Neural cell (in vitro differentiated cells): Measurements from ENCODE around the gene KCNJ5. TPM values are rescaled to one million over a fixed set of nuclear protein-coding genes. Genes with fewer than 3 reads are reported as not detected.

Experiments
- H2AFZ ChIP-seq: fragments of 200-600, 300-800 bp; sonication (generic), shearing (Covaris generic); 2 replicates; pipeline ENCODE4 v1.6.0; 2014; ENCODE audit warnings: low read depth, mild to moderate bottlenecking, antibody characterized with exemption, low read length, moderate library complexity
- H3F3A ChIP-seq: fragments of 200-600 bp; shearing (Covaris generic); 2 replicates; pipeline ENCODE4 v1.6.1; 2016; ENCODE audit warnings: mild to moderate bottlenecking, moderate library complexity, mixed read lengths, antibody characterized with exemption, low read length; ENCODE audit not compliant: insufficient read depth, poor library complexity, severe bottlenecking
- H3K27ac ChIP-seq: fragments of 200-600, 300-800 bp; sonication (generic), shearing (Covaris generic); 2 replicates; pipeline ENCODE4 v1.5.1; 2014; ENCODE audit warnings: mild to moderate bottlenecking, low read length, moderate library complexity
- H3K27me3 ChIP-seq: fragments of 300-800, 200-600 bp; sonication (generic), shearing (Covaris generic); 2 replicates; pipeline ENCODE4 v1.6.0; 2014; ENCODE audit warnings: mild to moderate bottlenecking, low read depth, low read length, moderate library complexity; ENCODE audit not compliant: insufficient read depth
- H3K36me3 ChIP-seq: fragments of 300-800, 200-600 bp; sonication (generic), shearing (Covaris generic); 2 replicates; pipeline ENCODE4 v1.5.1; 2014; ENCODE audit warnings: mild to moderate bottlenecking, antibody characterized with exemption, low read length, moderate library complexity; ENCODE audit not compliant: insufficient read depth
- H3K4me2 ChIP-seq: fragments of 300-800, 200-600 bp; sonication (generic), shearing (Covaris generic); 2 replicates; pipeline ENCODE4 v1.6.0; 2014; ENCODE audit warnings: mild to moderate bottlenecking, low read length
- H3K4me3 ChIP-seq: fragments of 300-800, 200-600 bp; sonication (generic), shearing (Covaris generic); 2 replicates; pipeline ENCODE4 v1.5.1; 2014; ENCODE audit warnings: mild to moderate bottlenecking, low read length, moderate library complexity
- H3K79me2 ChIP-seq: fragments of 200-600 bp; shearing (Covaris generic); replicated peaks from 2 replicates; pipeline ENCODE4 v1.6.0; 2014; ENCODE audit warnings: mild to moderate bottlenecking, low read length, moderate library complexity; ENCODE audit not compliant: insufficient read depth
- H3K9ac ChIP-seq: fragments of 300-800, 200-600 bp; sonication (generic), shearing (Covaris generic); 2 replicates; pipeline ENCODE4 v1.6.1; 2016; ENCODE audit warnings: mild to moderate bottlenecking, low read length, mixed read lengths
- H3K9me2 ChIP-seq: fragments of 200-600 bp; shearing (Covaris generic); 2 replicates; pipeline ENCODE4 v1.6.1; 2016; ENCODE audit warnings: mild to moderate bottlenecking, low read length, mixed read lengths; ENCODE audit not compliant: insufficient read depth
- H3K9me3 ChIP-seq: fragments of 200-600, 300-800 bp; sonication (generic), shearing (Covaris generic); 2 replicates; pipeline ENCODE4 v1.6.1; 2016; ENCODE audit warnings: mild to moderate bottlenecking, mixed run types, low read length, moderate library complexity, mixed read lengths
- H4K20me1 ChIP-seq: fragments of 200-600 bp; shearing (Covaris generic); 2 replicates; pipeline ENCODE4 v1.6.1; 2016; ENCODE audit warnings: mild to moderate bottlenecking, mixed run types; ENCODE audit not compliant: insufficient read depth
- CTCF ChIP-seq: fragments of 450-650 bp; IDR thresholded peaks from 2 replicates; pipeline ENCODE4 v1.5.1; 2014; ENCODE audit warnings: antibody characterized with exemption, mild to moderate bottlenecking, moderate library complexity; ENCODE audit not compliant: poor library complexity, severe bottlenecking
- EP300 ChIP-seq: fragments of 450-650 bp; conservative IDR thresholded peaks from 2 replicates; pipeline ENCODE4 v1.6.1; 2014; ENCODE audit warnings: antibody characterized with exemption, mild to moderate bottlenecking, moderate library complexity; ENCODE audit not compliant: poor library complexity, severe bottlenecking
- EZH2 ChIP-seq: fragments of 200-600, 300-800 bp; shearing (Covaris generic), sonication (generic); IDR thresholded peaks from 2 replicates; pipeline ENCODE4 v1.6.1; 2014; ENCODE audit warnings: antibody characterized with exemption, low read length, borderline replicate concordance, mild to moderate bottlenecking; ENCODE audit not compliant: insufficient read depth, poor library complexity, severe bottlenecking
- MXI1 ChIP-seq: fragments of 450-650 bp; conservative IDR thresholded peaks from 2 replicates; pipeline ENCODE4 v1.6.1; 2014; ENCODE audit warnings: antibody characterized with exemption, mild to moderate bottlenecking; ENCODE audit not compliant: poor library complexity, severe bottlenecking
- POLR2AphosphoS5 ChIP-seq: IDR thresholded peaks from 2 replicates; pipeline ENCODE4 v1.6.1; 2012
- RAD21 ChIP-seq: fragments of 450-650 bp; conservative IDR thresholded peaks from 2 replicates; pipeline ENCODE4 v1.6.1; 2014; ENCODE audit warnings: antibody characterized with exemption, mild to moderate bottlenecking, moderate library complexity
- REST ChIP-seq: IDR thresholded peaks from 2 replicates; pipeline ENCODE4 v1.6.1; 2012; ENCODE audit warnings: borderline replicate concordance
- SMC3 ChIP-seq: fragments of 450-650 bp; conservative IDR thresholded peaks from 2 replicates; pipeline ENCODE4 v1.6.1; 2014; ENCODE audit warnings: antibody characterized with exemption, mild to moderate bottlenecking, moderate library complexity; ENCODE audit not compliant: poor library complexity
- TAF1 ChIP-seq: IDR thresholded peaks from 2 replicates; pipeline ENCODE4 v1.6.1; 2012; ENCODE audit warnings: low read depth
- polyA plus RNA-seq: library from polyadenylated mRNA; depleted of rRNA; stranded (reverse); fragments of >200 nt; gene quantifications from 2 replicates; pipeline ENCODE4 v1.2.3, GENCODE V29; 2014

The KCNJ5 gene
- polyA plus RNA-seq, 1 donor from 2014 or later, result 1.1 TPM

- Histone ChIP-seq H2AFZ (no peak overlapping the region), H3K9ac (no peak overlapping the region), H3K79me2 (no peaks in the 10 kb centered on the region), H3K36me3 (no peaks in the 10 kb centered on the region), H3K27me3 (no peaks in the 10 kb centered on the region), H3K9me2 (no peaks in the 10 kb centered on the region), H3K4me2 (no peak overlapping the region), H3K27ac (no peak overlapping the region), H3K9me3 (no peaks in the 10 kb centered on the region), H3F3A (no peaks in the 10 kb centered on the region), H4K20me1 (no peaks in the 10 kb centered on the region), H3K4me3 (no peak overlapping the region)
- no peak for TF ChIP-seq EZH2
Measured at GRCh38 chr11:128846985-128847384, 44.2 kb upstream of the KCNJ5 start.

GRCh38 chr11:128848815-128849455 is 42.2 kb upstream of the KCNJ5 start:
- no peaks in the 10 kb centered on the region for H3K27me3 ChIP-seq
- H3F3A ChIP-seq, result no peaks in the 10 kb centered on the region
- H4K20me1 ChIP-seq, result no peaks in the 10 kb centered on the region
- no peak overlapping the region for H3K9ac ChIP-seq
- no peaks in the 10 kb centered on the region for H3K9me2 ChIP-seq
- no peaks in the 10 kb centered on the region for H3K36me3 ChIP-seq
- no peaks in the 10 kb centered on the region for H3K79me2 ChIP-seq
- no peak for TF ChIP-seq SMC3
- no peak for TF ChIP-seq EZH2
- TF ChIP-seq MXI1, result no peak
- no peak for TF ChIP-seq POLR2AphosphoS5
- no peak for TF ChIP-seq CTCF
- no peak for TF ChIP-seq REST
- TF ChIP-seq TAF1, result no peak
- TF ChIP-seq EP300, result no peak
- TF ChIP-seq RAD21, result no peak
- H3K9me3 ChIP-seq, result no peaks in the 10 kb centered on the region
- H2AFZ ChIP-seq, result no peak overlapping the region
- no peak overlapping the region for H3K4me2 ChIP-seq
- no peak overlapping the region for H3K27ac ChIP-seq
- H3K4me3 ChIP-seq, result no peak overlapping the region
